ENCODE results near the gene DRAXIN.

DNA sequence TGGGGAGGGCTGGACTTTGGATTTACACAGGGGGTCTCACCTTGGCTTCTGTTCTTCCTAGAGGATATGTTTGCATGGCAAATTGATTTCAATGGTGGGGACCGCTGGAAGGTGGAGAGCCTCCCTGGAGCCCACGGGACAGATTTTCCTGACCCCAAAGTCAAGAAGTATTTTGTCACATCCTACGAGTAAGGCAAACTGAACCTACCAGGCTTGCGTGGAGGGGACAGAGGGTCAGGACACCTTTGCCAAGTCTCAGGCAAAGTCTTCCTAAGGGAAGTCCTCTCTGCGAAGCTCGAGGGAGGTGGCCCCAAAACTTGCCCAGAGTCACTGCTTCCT is 20.3 kb upstream of the DRAXIN start:
- TF ChIP-seq, protein P1, sequence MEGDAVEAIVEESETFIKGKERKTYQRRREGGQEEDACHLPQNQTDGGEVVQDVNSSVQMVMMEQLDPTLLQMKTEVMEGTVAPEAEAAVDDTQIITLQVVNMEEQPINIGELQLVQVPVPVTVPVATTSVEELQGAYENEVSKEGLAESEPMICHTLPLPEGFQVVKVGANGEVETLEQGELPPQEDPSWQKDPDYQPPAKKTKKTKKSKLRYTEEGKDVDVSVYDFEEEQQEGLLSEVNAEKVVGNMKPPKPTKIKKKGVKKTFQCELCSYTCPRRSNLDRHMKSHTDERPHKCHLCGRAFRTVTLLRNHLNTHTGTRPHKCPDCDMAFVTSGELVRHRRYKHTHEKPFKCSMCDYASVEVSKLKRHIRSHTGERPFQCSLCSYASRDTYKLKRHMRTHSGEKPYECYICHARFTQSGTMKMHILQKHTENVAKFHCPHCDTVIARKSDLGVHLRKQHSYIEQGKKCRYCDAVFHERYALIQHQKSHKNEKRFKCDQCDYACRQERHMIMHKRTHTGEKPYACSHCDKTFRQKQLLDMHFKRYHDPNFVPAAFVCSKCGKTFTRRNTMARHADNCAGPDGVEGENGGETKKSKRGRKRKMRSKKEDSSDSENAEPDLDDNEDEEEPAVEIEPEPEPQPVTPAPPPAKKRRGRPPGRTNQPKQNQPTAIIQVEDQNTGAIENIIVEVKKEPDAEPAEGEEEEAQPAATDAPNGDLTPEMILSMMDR (IDR thresholded peaks at IDR 0.05), result no peak
- TF ChIP-seq POLR2A (IDR thresholded peaks at IDR 0.05) (no peak), POLR2AphosphoS5 (IDR thresholded peaks at IDR 0.05) (no peak), EP300 (IDR thresholded peaks at IDR 0.05; ENCODE audit: low read depth) (no peak)
